ENCODE results near the gene SPDEF.

Gene SPDEF

GRCh38 chr6:34556031-34556471 is at the start of gene SPDEF:
Gene SPDEF (minus strand): TSS chr6:34556329. CDS start chr6:34544455, 11,874 bp downstream.
- no peak for DNase-seq

- no peak for DNase-seq
These were observed 47.6 kb upstream of the SPDEF start for GRCh38 chr6:34603707-34604106.

DNA sequence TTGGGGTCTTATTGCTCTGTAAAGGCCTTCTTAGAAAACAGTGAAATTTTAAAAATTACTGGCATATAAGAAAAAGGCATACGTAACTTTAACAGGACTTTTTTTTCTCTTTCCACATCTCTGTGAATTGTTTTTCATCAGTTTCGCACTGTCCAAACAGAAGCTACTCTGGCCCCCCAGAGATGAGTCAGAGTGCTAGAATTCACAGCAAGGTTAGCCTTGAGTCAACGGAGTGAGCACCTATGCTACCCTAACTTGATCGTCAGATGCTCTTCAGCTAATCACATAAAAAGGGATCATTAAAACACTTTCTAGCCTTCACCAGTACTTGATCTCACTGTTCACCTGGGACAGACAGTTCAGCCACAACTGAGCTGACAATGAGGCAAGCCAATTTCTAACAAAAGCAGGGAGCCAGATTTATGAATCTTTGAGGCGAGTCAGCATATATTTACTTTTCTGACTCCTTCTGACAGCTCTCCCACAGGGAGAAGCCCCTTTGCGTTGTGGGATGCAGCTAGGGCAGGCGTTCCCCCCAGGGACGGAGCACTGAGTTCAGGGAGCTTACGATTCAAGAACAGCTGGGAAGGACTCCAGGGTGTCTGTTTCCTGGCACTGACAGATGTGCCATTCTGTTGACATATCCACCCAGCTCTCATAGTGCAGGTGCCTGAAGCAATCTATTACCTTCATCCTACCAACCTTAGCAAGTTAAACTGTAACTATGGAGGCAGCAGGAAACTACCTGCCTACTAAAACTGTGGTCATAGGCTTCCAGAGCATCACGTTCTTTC is 46.4 kb upstream of the SPDEF start:
- no peak for DNase-seq

- no peak for DNase-seq
These were observed 45.6 kb upstream of the SPDEF start for GRCh38 chr6:34601706-34602105.

GRCh38 chr6:34600796-34601195 is 44.7 kb upstream of the SPDEF start:
- DNase-seq: no peak

- DNase-seq: no peak
These were observed 44.0 kb upstream of the SPDEF start for GRCh38 chr6:34600101-34600500.

DNA sequence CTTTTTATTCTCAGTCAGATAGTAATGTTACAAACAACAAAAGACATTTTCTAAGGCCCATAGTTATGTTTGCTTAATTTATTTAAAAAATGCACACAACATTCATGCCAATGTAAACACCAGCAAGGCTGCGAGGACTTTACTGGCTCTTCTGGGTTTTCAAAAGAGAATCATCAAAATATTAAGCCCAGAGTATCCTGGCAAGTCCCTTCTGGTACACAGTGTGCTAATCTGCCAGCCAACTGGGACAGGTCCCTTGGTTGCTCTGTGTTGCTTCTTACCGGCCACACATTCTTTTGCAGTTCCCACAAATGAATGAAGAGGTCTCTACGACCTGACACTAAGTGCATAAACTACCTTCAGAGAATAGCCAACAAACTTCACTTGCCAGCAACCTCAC is 42.6 kb upstream of the SPDEF start:
- no peak for DNase-seq

DNA sequence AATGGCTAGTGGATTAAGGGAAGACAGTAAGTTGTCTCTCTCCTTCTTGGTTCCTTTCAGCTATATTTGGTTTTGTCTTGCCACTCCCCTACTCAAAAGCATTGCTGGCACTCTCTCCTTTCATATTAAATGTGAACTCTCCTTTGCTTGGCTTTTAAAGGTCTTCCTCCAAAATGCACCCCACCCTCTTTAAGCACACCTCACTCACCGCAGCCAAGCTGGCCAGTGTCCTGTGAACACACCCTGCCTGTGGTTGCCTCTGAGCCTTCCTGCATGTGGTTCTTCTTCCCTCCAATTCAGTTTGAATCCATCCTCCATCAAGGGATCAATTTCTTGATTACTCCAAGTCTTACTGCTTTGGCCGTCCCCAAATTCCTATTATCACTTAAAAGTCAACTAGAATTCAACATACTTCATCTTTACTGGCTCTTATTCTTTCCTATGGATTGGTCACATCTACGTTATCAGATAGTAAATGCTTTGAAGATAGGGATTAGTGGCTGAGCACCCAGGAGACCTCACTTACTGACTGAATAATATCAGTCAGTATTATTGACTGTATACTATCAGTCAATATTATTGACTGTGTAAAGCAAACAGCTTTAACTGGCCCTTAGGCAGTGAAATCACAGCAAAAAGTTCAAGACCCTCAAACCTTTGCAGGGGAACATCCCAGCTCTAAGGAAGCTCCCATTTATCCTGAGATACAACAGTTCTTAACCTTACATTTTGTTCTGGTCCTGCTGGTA is 41.6 kb upstream of the SPDEF start:
- no peak for DNase-seq

- no peak for DNase-seq
These were observed 40.7 kb upstream of the SPDEF start for GRCh38 chr6:34596798-34597197.

- DNase-seq: no peak
These were observed 39.4 kb upstream of the SPDEF start for GRCh38 chr6:34595332-34596184.

- DNase-seq: no peak
These were observed 37.6 kb upstream of the SPDEF start for GRCh38 chr6:34593701-34594100.

- no peak for DNase-seq
These were observed 36.3 kb upstream of the SPDEF start for GRCh38 chr6:34592208-34592952.

- no peak for DNase-seq
These were observed 33.6 kb upstream of the SPDEF start for GRCh38 chr6:34589691-34590090.

DNA sequence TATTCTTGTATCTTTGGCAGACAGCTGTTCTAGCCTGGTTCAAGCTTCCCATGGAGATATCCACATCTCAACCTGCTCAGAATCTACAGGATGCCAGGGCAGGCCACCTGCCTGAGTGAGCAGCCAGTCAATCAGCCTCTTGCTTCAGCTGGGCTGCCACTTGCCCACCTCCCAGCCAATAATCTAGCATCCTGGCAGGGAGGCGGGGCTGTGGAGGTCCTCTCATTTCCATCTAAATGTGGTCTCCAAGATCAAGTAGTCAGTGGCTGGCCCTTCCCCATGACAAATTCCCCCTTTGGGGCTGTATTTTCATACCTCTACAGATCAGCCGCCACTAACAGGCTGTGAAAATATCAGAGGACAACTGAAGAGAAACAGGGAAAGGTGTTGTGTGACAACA is 33.0 kb upstream of the SPDEF start:
- DNase-seq: no peak

DNA sequence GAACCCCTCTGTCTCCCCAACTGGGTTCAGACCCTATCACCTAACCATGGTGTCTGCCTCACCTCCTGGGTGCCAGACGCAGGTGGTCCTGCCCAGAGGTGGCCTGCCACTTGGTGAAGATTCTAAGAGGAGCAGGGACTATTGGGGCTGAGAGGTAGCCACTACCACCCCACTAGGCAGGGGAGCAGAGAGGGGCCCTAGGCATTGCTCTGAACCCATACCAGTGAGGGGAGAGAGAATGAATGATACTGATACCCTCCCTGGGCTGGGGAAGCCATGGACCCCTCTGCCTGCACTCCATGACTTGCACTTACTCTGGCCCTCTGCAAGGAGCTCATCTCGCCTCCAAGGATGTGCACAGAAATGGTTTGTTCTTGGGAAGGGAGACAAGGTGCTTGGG is 31.7 kb upstream of the SPDEF start:
- no peak for DNase-seq

- DNase-seq: no peak
These were observed 31.2 kb upstream of the SPDEF start for GRCh38 chr6:34587325-34587724.

GRCh38 chr6:34586327-34587040 is 30.4 kb upstream of the SPDEF start:
- no peak for DNase-seq

DNA sequence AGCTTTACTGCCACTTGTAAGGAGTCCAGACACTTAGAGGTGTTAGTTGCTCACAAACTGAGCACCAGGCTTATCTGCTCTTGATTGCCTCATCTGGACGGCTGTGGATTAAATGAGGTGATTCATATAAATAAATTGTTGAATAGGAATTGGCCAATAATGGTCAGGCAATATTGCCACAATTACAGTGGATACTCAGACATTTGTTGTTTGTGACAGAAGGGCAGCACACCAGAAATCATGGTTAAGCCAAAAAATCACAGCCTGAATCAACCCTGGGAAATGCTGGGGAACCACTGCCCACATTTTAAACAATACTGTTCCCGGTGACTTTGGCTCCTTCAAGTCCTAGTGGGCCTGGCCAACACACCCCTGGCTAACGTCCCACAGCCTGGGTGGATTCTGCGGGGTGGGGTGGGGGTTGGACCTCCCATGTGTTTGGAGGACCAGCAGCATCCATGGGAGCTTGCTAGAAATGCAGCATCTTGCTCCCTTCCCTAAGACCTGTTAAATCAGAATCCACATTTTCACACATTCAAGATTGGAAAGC is 29.5 kb upstream of the SPDEF start:
- DNase-seq: no peak

- DNase-seq: no peak
These were observed 29.0 kb upstream of the SPDEF start for GRCh38 chr6:34585108-34585507.

DNA sequence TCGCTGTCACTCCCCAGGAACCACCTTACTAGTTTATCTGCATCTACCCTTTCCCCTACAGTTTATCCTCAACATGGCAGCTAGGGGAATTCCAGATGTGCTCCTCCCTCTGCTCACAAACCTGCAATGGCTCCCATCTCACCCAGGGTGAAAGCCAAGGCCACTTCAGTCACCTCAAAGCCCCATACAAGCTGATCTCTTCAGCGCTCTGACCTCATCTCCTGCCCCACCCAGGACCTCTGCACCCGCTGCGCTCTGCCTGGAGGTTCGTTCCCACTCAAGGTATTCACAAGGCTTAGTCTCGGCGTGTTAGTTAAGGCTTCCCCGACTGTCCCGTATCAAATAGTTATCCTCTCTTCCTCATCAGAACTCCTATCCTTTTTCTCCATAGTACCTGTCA is 28.6 kb upstream of the SPDEF start:
- DNase-seq: no peak

GRCh38 chr6:34583861-34584604 is 27.9 kb upstream of the SPDEF start:
- DNase-seq: no peak
